ENCODE results near the gene ABCA13. TPM values are rescaled to one million over a fixed set of nuclear protein-coding genes. Genes with fewer than 3 reads are reported as not detected.

Gene ABCA13
- polyA plus RNA-seq, 3 donors: 0.53 to 0.86 (median 0.69) TPM

GRCh38 chr7:48621076-48621475 lies 449.8 kb downstream of the ABCA13 start:
- no peak for DNase-seq (ENCODE audit: low read depth in 3 of 3, low spot score in 2 of 3)

GRCh38 chr7:48627164-48627563 lies 455.9 kb downstream of the ABCA13 start:
- DNase-seq (ENCODE audit: low read depth in 3 of 3, low spot score in 2 of 3): no peak

DNA sequence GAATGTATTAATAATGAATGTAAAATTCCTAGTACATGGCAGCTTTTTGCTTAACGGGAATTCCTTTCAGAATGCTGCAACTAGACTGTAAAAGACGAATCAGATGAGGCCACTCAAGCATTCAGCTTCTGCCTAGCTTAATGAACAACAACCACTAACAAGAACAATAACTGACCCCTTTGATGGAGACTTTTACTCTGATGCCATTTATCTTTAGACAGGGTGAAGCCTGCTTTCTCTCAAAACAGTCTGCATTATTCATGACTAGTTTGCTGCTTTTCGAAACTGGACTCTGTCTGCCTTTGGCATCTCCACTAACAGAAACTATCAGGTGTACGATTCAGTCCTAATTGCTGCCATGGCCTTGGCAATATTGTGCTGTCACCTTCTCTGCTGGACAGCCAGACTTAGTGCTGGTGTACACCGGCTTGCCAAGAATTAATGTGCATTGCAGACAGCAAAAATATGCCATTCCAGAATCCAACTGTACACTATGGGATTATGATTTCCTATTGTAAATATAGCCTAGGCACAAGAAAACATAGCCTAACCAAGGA lies 457.6 kb downstream of the ABCA13 start:
- DNase-seq (ENCODE audit: low read depth in 3 of 3, low spot score in 2 of 3): no peak

- no peak for DNase-seq (ENCODE audit: low read depth in 3 of 3, low spot score in 2 of 3)
Observed at GRCh38 chr7:48634116-48634632, 462.9 kb downstream of the ABCA13 start.

GRCh38 chr7:48635796-48636195 lies 464.5 kb downstream of the ABCA13 start:
- DNase-seq (ENCODE audit: low read depth in 3 of 3, low spot score in 2 of 3): no peak

- no peak for DNase-seq (ENCODE audit: low read depth in 3 of 3, low spot score in 2 of 3)
Observed at GRCh38 chr7:48636391-48637015, 465.2 kb downstream of the ABCA13 start.

GRCh38 chr7:48637382-48637781 lies 466.1 kb downstream of the ABCA13 start:
- DNase-seq (ENCODE audit: low read depth in 3 of 3, low spot score in 2 of 3): no peak

GRCh38 chr7:48638041-48638440 lies 466.8 kb downstream of the ABCA13 start:
- DNase-seq (ENCODE audit: low read depth in 3 of 3, low spot score in 2 of 3): no peak

DNA sequence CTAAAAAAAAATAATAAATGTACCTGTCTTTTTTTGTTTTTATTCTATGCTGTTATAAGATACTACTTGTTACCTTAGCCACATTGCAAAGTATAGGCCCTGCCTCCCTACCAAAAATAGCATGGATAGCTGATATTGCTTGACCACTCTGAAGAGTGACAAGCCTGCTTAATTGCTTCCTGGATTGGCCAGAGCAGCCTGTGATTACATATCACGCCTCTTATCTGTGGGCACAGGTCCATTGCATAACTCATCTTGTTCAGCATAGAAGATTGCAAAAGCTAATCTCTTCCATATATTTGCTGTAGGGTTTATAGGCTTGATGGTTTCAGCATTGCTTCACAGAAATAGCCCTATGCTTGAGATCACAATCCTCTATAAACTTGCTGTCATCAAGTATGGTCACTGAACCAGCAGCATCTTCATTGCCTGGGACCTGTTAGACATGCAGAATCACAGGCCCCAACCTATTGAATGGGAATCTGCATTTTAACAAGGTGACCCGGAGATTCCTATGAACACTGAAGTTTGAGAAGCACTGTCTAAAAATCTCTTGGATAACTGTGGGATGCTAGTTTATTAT lies 472.3 kb downstream of the ABCA13 start:
- no peak for DNase-seq (ENCODE audit: low read depth in 3 of 3, low spot score in 2 of 3)

DNA sequence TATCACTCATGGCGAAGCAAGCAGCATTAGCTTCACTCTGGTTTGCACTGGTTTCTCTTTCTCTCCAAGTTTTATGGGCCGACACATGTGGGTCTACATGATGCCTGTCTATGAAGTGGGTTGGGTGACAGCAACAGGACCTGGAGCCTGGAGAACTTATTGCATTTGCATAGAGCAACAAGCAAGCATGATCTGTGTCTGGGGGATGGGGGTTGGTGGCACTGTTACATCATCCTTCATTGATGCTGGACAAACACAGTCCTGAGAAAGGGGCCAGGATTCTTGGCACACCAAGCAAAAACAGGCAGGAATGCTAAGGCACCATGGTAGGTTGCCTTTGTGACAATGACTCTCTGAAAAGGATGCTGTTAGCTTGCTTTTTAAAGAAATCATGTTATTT lies 486.9 kb downstream of the ABCA13 start:
- DNase-seq (ENCODE audit: low read depth in 3 of 3, low spot score in 2 of 3): no peak

DNA sequence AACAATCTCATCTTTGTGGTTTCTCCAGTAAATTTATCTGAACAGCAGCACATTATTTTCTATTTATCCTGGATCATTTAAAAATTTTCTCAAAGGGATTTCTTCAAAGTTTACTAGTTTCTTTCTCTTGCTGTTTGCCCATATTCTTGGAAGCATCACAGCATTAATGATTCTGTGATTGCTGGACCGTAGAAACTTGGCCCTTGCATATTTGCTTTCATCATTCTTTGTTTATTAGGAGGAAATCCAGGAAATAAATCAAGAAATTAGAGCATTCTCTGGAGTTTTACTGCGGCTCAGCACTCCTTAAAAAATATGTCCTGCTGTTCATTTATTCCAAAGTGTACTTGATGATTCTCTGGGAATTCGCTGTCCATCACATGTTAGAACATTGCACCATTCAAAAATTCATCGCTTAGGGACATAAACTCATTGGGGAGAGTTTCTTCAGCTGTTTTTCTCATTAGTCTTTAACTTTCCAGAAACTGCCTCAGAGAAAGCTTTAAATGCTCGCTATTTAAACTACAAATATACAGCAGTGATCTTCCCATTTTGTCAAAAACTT lies 489.1 kb downstream of the ABCA13 start:
- DNase-seq (ENCODE audit: low read depth in 3 of 3, low spot score in 2 of 3): peak; percentile 25 to 31 (median 29)

DNA sequence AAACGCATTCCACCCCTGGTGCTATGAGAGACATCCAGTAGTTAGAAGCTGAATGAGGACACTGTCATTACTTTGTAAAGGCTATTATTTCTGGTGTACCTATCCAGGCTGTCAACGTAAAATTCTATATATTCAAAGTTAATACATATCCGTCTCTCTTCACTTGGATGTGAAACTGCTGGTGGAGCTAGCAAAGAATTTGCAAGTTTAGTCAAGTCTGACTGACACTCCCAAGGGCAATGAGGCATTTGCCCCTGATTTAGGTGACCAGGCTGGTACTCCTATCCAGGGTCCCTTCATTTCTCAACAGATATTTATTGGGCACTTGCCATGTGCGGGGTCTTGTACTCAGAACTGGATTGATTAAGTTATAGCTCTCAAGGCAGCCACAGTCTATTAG lies 493.0 kb downstream of the ABCA13 start:
- no peak for DNase-seq (ENCODE audit: low read depth in 3 of 3, low spot score in 2 of 3)

- no peak for DNase-seq (ENCODE audit: low read depth in 3 of 3, low spot score in 2 of 3)
Observed at GRCh38 chr7:48665353-48666135, 494.3 kb downstream of the ABCA13 start.

GRCh38 chr7:48667407-48667806 lies 496.1 kb downstream of the ABCA13 start:
- DNase-seq (ENCODE audit: low read depth in 3 of 3, low spot score in 2 of 3): no peak

- no peak for DNase-seq (ENCODE audit: low read depth in 3 of 3, low spot score in 2 of 3)
Observed at GRCh38 chr7:48671656-48672055, 500.4 kb downstream of the ABCA13 start.

GRCh38 chr7:48681006-48681405 lies 509.7 kb downstream of the ABCA13 start:
- DNase-seq (ENCODE audit: low read depth in 3 of 3, low spot score in 2 of 3): no peak

- DNase-seq (ENCODE audit: low read depth in 3 of 3, low spot score in 2 of 3): no peak
Observed at GRCh38 chr7:48691788-48692187, 520.5 kb downstream of the ABCA13 start.

Measured in right renal cortex interstitium (tissue), 3 donors.